ENCODE data around the gene KRT23. TPM values are rescaled to one million over a fixed set of nuclear protein-coding genes. Genes with fewer than 3 reads are reported as not detected.

KRT23 gene
- total RNA-seq = not detected in 2 replicates

DNA sequence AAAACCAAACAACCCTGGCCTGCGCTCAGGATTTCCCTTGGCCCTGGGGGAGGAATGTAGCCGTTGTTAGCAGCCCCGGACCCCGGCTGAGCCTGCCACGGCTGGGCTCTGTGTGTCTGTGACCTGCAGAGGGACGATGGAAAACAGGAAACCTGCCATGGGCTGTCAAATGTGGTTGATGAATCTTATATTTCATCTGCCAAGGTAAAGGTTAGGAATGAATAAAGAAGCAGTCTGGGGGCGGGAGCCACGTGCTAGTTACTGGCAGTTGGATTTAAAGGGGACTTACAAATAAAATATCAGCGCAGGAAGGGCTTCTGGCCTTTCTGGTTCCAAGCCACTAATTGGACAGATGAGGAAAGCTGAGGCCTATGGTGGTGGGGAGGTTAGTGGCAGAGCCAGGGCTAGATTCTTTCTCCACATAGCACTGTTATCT lies at the start of gene KRT23:
KRT23 (minus strand) TSS at position 263 of the 436 bp plus-strand sequence. CDS start 1,043 bp downstream, outside the sequence.

GRCh38 chr17:40984226-40984625 lies 46.8 kb upstream of the KRT23 start, which contains the start of gene KRT40:
Gene KRT40, minus strand, starts transcription at chr17:40984326. Its CDS starts 53 bp downstream, at chr17:40984273.

GRCh38 chr17:40966848-40967247 lies 29.4 kb upstream of the KRT23 start, which contains the start of gene KRT39:
Gene KRT39, minus strand, starts transcription at chr17:40966948. Its CDS starts 92 bp downstream, at chr17:40966856.

GRCh38 chr17:40884708-40885512 lies 52.5 kb downstream of the KRT23 start, which contains the start of gene KRT20:
Gene KRT20, minus strand, starts transcription at chr17:40885242. Its CDS starts 57 bp downstream, at chr17:40885185.

Other genes with a start within 250 kb of the KRT23 start
- not detected in 2 replicates for gene KRT24, start 233.9 kb downstream of the KRT23 start, total RNA-seq
- not detected in 2 replicates for gene KRT25, start 182.3 kb downstream of the KRT23 start, total RNA-seq
- not detected in 2 replicates for gene KRT26, start 165.4 kb downstream of the KRT23 start, total RNA-seq
- not detected in 2 replicates for gene KRT27, start 155.1 kb downstream of the KRT23 start, total RNA-seq
- gene KRT28, start 137.7 kb downstream of the KRT23 start, total RNA-seq = not detected in 2 replicates
- gene KRT10, start 115.0 kb downstream of the KRT23 start, total RNA-seq = 0.98 and 5.4 TPM in 2 replicates
- gene KRT12, start 70.4 kb downstream of the KRT23 start, total RNA-seq = not detected in 2 replicates
- not detected in 2 replicates for gene KRT20, start 52.4 kb downstream of the KRT23 start, total RNA-seq
- gene KRT39, start 29.3 kb upstream of the KRT23 start, total RNA-seq = not detected in 2 replicates
- gene KRT40, start 46.7 kb upstream of the KRT23 start, total RNA-seq = not detected in 2 replicates
- not detected in 2 replicates for gene KRTAP3-3, start 56.5 kb upstream of the KRT23 start, total RNA-seq
- gene KRTAP3-2, start 62.3 kb upstream of the KRT23 start, total RNA-seq = not detected in 2 replicates
- gene KRTAP3-1, start 71.5 kb upstream of the KRT23 start, total RNA-seq = not detected in 2 replicates
- not detected in 2 replicates for gene KRTAP1-5, start 89.6 kb upstream of the KRT23 start, total RNA-seq
- not detected in 2 replicates for gene KRTAP1-4, start 92.5 kb upstream of the KRT23 start, total RNA-seq
- not detected in 2 replicates for gene KRTAP1-3, start 97.2 kb upstream of the KRT23 start, total RNA-seq
- not detected in 2 replicates for gene KRTAP1-1, start 103.8 kb upstream of the KRT23 start, total RNA-seq
- not detected in 2 replicates for gene KRTAP2-1, start 109.7 kb upstream of the KRT23 start, total RNA-seq
- gene KRTAP2-2, start 117.6 kb upstream of the KRT23 start, total RNA-seq = not detected in 2 replicates
- gene KRTAP2-3, start 122.5 kb upstream of the KRT23 start, total RNA-seq = not detected in 2 replicates
- not detected in 2 replicates for gene KRTAP2-4, start 128.2 kb upstream of the KRT23 start, total RNA-seq
- gene KRTAP4-7, start 146.5 kb upstream of the KRT23 start, total RNA-seq = not detected in 2 replicates
- not detected in 2 replicates for gene KRTAP4-8, start 160.5 kb upstream of the KRT23 start, total RNA-seq
- not detected in 2 replicates for gene KRTAP4-16, start 164.6 kb upstream of the KRT23 start, total RNA-seq
- not detected in 2 replicates for gene KRTAP4-9, start 167.7 kb upstream of the KRT23 start, total RNA-seq
- gene KRTAP4-11, start 180.7 kb upstream of the KRT23 start, total RNA-seq = not detected in 2 replicates
- not detected in 2 replicates for gene KRTAP4-12, start 186.5 kb upstream of the KRT23 start, total RNA-seq
- not detected in 2 replicates for gene KRTAP4-6, start 202.9 kb upstream of the KRT23 start, total RNA-seq
- gene KRTAP4-5, start 212.2 kb upstream of the KRT23 start, total RNA-seq = not detected in 2 replicates
- gene KRTAP4-4, start 223.1 kb upstream of the KRT23 start, total RNA-seq = not detected in 2 replicates
- not detected in 2 replicates for gene KRTAP4-3, start 230.6 kb upstream of the KRT23 start, total RNA-seq
- gene KRTAP4-2, start 240.6 kb upstream of the KRT23 start, total RNA-seq = not detected in 2 replicates
- not detected in 2 replicates for gene KRTAP4-1, start 247.3 kb upstream of the KRT23 start, total RNA-seq